ENCODE results near the gene CAND1.

CAND1 gene

GRCh38 chr12:67268896-67269632, at the start of gene CAND1:
Gene CAND1, plus strand, starts transcription at chr12:67269358. Its CDS starts 360 bp downstream, at chr12:67269718.
- DNase-seq: peak; percentile 98 to 99

- DNase-seq: no peak
Measured at GRCh38 chr12:67220065-67220464, 49.1 kb upstream of the CAND1 start.

DNA sequence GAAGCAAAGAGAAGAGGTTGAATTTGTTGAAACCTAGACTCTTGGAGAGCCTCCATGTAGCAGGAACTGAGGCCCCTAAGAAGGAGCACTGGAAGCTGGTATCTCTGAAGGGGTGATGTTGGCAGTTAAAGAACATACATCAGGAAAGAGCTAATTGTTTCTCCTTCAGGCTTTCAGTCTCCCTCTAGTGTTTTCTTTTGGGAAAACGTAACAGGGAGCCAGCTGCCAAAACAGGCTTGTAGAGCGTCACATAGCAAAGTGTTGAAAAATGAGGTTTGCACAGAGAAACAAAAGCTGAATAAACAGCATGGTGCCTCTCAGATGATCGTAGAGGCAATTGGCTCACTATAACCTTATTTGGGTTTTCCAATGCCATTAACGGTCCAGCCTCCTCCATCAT, 46.9 kb upstream of the CAND1 start:
- no peak for DNase-seq

DNA sequence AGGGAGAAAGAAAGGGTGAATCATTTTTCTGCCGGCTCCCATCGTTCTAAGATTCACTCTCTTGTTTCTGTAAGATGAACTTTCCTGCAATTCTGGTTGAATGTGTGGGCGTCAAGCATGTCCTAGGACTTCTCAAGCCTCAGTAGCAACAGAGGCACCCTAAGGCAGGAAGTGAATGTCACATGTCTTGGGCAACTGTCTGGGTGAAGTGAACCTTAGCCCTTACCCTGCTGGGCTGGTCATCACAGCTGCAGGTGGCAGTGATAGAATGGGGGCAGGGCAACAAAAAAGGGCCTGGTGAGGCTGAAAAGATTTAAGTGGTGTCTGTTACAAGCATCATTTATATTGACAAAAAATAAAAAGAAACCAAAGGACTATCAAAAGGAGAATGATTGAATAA, 45.9 kb upstream of the CAND1 start:
- no peak for DNase-seq

GRCh38 chr12:67237231-67237630, 31.9 kb upstream of the CAND1 start:
- DNase-seq: no peak

DNA sequence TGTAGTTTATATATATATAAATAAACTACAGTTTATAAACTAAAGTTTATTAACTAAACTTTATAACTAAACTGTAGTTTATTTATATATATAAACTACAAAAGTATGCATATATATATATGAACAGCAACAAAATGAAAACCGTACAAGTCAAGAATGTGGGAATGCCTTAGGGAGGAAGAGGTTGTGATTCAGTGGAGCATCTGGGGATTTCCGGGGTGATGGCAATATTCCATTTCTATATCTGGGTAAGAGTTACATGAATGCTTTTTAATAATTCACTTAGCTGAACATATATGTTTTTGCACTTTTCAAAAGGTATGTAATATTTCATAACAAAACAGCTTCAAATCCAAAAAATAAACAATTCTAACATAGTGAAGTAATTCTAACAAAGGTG, 30.1 kb upstream of the CAND1 start:
- no peak for DNase-seq

- no peak for DNase-seq
Measured at GRCh38 chr12:67241482-67241881, 27.7 kb upstream of the CAND1 start.

GRCh38 chr12:67243260-67243659, 25.9 kb upstream of the CAND1 start:
- DNase-seq: no peak

GRCh38 chr12:67245571-67245970, 23.6 kb upstream of the CAND1 start:
- no peak for DNase-seq

GRCh38 chr12:67251012-67251411, 18.1 kb upstream of the CAND1 start:
- DNase-seq: no peak

DNA sequence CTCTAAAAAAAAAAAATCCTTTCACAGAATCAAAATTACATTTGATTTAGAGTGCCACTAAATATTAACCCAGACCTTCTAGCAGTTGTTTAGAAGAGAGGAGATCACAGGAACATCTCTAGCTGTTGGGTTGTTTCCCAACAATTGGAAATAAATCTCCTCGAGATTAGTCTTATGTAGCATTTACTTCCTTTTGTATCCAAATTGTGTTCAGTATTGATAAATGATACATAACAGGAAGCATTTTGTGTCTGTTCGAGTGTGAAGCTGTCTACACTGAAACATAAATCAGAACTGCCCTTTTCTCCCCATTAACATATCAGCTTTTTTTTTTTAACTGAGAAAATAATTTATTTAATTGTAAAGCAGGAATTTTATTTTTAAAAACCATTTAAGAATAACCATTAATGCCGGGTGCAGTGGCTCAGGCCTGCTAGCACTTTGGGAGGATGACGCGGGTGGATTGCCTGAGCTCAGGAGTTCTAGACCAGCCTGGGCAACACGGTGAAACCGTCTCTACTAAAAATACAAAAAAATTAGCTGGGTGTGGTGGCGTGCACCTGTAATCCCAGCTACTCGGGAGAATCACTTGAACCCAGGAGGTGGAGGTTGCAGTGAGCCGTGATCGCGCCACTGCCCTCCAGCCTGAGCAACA, 14.7 kb upstream of the CAND1 start:
- no peak for DNase-seq

DNA sequence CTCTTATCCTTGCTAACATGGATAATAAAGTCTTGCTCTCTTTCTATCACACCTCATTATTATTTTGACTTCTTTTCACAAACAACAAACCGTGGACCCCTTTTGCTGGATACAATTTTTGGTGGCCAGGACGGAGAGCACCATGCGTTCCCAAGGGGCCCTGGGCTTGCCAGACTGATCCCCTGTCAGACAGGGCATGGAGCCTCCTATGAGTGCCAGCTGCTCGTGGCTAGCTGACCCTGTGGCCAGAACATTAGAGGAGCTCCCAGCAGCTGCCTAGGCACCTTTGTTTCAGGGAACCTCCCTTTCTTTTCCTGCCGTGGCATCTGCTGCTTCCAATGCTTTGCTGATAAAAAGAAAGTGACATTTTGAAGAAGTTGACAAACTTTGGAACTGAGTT, 12.5 kb upstream of the CAND1 start:
- DNase-seq: no peak

DNA sequence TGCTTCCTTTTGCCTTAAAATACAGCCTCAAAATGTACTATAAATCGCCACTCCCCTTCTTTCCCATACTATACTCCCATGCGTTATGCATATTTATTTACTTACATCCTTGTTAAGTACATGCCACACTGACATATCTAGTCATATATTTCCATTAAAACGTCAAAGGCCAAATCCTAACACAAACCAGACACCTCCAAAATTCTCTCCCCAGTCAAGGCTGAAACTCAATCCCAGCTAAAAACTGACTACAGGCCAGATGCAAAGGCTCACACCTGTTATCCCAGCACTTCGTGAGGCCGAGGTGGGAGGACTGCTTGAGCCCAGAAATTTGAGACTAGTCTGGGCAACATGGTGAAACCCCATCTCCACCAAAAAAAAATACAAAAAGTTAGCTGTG, 5.7 kb upstream of the CAND1 start:
- DNase-seq: no peak

- DNase-seq: peak in 1 of 2 experiments; percentile 91
Measured at GRCh38 chr12:67268335-67268895, 743 bp upstream of the CAND1 start.

GRCh38 chr12:67269633-67270573, 745 bp downstream of the CAND1 start:
- peak; percentile 29 to 83 for DNase-seq

GRCh38 chr12:67270622-67271021, 1.5 kb downstream of the CAND1 start:
- no peak for DNase-seq

DNA sequence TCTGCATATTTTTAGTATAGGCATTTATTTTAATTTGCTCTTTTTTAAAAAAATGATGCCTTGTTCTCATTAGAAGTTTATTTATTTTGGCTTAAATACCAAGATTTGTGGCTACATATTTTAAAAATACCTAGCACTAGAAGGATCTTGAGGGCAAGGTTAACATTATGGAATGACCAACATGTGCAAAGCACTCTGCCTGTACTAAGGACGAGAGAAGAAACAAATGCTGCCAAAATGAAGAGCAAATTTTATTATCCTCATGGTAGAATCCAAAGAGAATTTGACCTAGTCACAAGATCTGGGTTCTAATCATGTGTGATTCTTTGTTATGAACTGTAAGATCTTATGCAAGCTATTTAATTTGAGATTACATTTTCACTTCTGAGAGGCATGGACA, 2.8 kb downstream of the CAND1 start:
- no peak for DNase-seq

DNA sequence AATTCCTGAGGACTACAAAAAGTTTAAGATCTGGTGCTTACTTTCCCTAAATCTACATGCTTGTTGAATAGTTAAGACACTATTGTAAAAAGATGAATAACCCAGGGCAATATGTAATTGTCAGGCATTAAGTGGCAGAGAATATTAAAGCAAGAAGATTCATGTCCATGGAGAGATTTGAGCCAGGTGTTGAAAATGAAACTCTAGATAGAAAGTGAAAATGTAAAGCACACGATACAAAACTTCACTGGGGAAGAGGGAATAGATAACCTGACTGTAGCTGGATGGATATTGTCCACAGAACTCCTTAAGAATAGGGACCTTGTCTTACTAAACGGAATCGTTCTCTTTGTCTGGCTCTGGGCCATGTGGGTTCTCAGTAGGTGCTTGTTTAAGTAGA, 5.0 kb downstream of the CAND1 start:
- no peak for DNase-seq

DNA sequence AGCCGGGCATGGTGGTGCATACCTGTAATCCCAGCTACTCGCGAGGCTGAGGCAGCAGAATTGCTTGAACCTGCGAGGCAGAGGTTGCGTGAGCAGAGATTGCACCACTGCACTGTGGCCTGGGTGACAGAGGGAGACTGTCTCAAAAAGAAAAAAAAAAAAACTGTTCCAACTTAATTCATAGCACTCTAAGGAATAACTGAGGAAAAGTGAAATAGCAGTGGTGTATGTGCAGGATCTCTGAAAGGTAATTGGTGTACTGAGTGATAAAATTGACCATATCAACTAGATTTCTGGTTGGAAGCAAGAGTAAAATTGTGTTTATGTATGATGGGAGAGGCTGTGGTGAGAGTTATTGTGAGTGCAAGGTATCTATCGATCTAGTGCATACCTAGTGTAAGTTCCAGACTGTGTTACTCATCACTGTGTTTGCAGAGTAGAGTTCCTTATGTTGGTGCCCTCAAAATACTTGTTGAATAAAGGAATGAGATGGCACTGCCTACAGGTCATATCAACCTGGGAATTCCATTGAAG, 6.3 kb downstream of the CAND1 start:
- no peak for DNase-seq

GRCh38 chr12:67276421-67276820, 7.3 kb downstream of the CAND1 start:
- no peak for DNase-seq

- no peak for DNase-seq
Measured at GRCh38 chr12:67279637-67280036, 10.5 kb downstream of the CAND1 start.

GRCh38 chr12:67280088-67280487, 10.9 kb downstream of the CAND1 start:
- no peak for DNase-seq

DNA sequence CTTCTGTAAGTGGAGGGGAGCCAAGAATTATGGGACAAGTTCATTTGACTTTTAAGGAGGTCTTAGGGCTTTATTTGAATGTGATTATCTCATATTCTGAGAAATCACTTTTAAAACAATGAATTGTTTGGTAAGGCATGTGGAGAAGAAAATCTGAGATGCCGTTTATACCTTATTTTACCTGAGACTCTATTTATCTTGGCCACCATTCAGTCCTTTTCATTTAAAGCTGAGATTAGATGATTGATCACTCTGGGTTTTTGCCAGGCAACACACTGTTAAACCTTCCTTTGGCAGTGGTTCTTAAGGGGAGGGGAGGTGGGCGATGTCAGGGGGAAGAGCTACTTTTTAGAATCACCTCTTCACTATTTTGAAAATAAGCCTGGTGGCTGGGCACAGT, 11.4 kb downstream of the CAND1 start:
- DNase-seq: no peak

Data from NCI-H187 (cell line).